HepG2 (cell line): Measurements from ENCODE around the gene SNRNP48. TPM values are rescaled to one million over a fixed set of nuclear protein-coding genes. Genes with fewer than 3 reads are reported as not detected.

Experiments
- CHD4 ChIP-seq: fragments of 200-600 bp; sonication (generic); IDR thresholded peaks from 2 replicates; pipeline ENCODE4 v1.7.0; 2017; ENCODE audit warnings: mild to moderate bottlenecking, low read length, borderline replicate concordance
- HOXA5 ChIP-seq: sonication (generic); formaldehyde crosslinking; IDR thresholded peaks from 2 replicates; pipeline ENCODE4 v1.4.0; 2020; ENCODE audit warnings: missing genetic modification reagents
- MEIS1 ChIP-seq: sonication (generic); formaldehyde crosslinking; IDR thresholded peaks from 2 replicates; pipeline ENCODE4 v1.9.0; 2021; ENCODE audit warnings: mild to moderate bottlenecking, missing genetic modification reagents, moderate library complexity, borderline replicate concordance
- POLR2G ChIP-seq: fragments of 200-400 bp; formaldehyde crosslinking; IDR thresholded peaks from 2 replicates; pipeline ENCODE4 v1.6.1; 2018; ENCODE audit warnings: mild to moderate bottlenecking, low read depth, low read length, moderate library complexity
- RORA ChIP-seq: sonication (generic); formaldehyde crosslinking; IDR thresholded peaks from 2 replicates; pipeline ENCODE4 v1.5.0; 2020; ENCODE audit warnings: mild to moderate bottlenecking, missing genetic modification reagents, moderate library complexity
- SRSF4 ChIP-seq: fragments of 200-400 bp; formaldehyde crosslinking; IDR thresholded peaks from one replicate; pipeline ENCODE4 v1.6.1; 2018; ENCODE audit warnings: mild to moderate bottlenecking, low read depth, low read length, moderate library complexity; ENCODE audit not compliant: poor library complexity, severe bottlenecking
- ZBTB42 ChIP-seq: sonication (generic); formaldehyde crosslinking; IDR thresholded peaks from 2 replicates; pipeline ENCODE4 v1.5.0; 2020; ENCODE audit warnings: mild to moderate bottlenecking, missing genetic modification reagents
- ZNF263 ChIP-seq: sonication (generic); formaldehyde crosslinking; IDR thresholded peaks from 2 replicates; pipeline ENCODE4 v1.4.0; 2020; ENCODE audit warnings: missing genetic modification reagents
- polyA plus RNA-seq, 8 experiments: library from polyadenylated mRNA; depleted of rRNA in 3 of 8; stranded (reverse) in 7 of 8; unstranded in 1 of 8; fragments of >200 nt; fragmentation: Illumina TruSeq in 4 of 8; extraction: Trizol in 4 of 8; gene quantifications; 2 replicates each; pipeline versions ENCODE4 v1.2.1 to v1.2.3, GENCODE V29; 2011 to 2016; ENCODE audit warnings: low read depth in 4 of 8, missing spikeins in 1 of 8, mixed read lengths in 1 of 8; ENCODE audit not compliant: insufficient read depth in 1 of 8
- total RNA-seq, 5 experiments: library from RNA; depleted of rRNA; stranded (reverse); fragments of >200 nt; fragmentation: Illumina TruSeq; extraction: Trizol; gene quantifications; 2 replicates each; pipeline ENCODE4 v1.2.3, GENCODE V29; 2016; ENCODE audit warnings: low read depth in 1 of 5
- TF ChIP-seq, protein P1 (sequence below): sonication (generic); formaldehyde crosslinking; IDR thresholded peaks from 2 replicates; pipeline ENCODE4 v1.5.1; 2020; ENCODE audit warnings: missing genetic modification reagents, mild to moderate bottlenecking, borderline replicate concordance
- TF ChIP-seq, protein P2 (sequence below), 2 experiments: fragments of 450-650 bp in 1 of 2; sonication (generic) in 1 of 2; formaldehyde crosslinking in 1 of 2; IDR thresholded peaks; 2 replicates each; pipeline versions ENCODE4 v1.6.1 to v1.8.0; 2016 to 2022; ENCODE audit warnings: antibody characterized with exemption in 1 of 2, mild to moderate bottlenecking in 1 of 2, missing genetic modification reagents in 1 of 2

The SNRNP48 gene
- total and polyA plus RNA-seq, 2 of the 13 experiments (the other 11 are each of a cell fraction or from before 2014, with no cell fraction given) = 17.5 to 47.5 TPM

DNA sequence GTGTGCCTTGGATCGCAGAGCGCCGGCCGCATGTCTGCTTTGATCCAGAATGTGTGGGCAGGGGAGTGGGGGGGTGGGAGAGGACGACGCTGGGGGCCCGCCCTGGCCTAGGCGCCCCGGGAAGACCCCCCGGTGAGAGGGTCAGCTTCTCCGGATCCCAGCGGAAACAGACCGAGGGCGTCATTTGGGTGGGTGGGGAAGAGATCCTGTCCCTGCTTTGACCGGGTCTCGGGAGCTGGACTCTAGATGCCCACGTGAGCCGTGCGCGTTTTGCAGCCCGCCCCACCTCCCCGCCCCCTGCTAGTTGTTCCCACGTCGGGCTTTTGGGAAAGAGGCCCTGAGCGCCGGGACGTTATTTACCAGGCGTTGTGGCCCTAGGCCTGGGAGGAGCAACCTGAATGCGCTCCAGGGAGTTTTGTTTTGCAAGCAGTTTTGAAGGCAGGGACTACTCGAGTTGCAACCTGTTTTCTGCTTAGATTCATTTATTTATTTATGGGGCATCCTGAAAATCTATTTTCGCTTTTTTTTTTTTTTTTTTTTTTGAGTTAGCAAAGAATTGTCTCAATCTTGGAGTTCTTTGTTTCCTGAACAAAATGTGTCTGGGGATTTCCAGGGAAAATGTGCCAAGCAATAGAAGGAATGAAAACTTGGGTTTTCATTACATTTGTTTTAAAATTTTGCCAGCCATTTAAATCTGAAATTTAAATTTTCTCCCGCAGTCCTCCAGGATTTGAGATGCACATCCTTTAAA lies 46.9 kb upstream of the SNRNP48 start (continued):
- TF ChIP-seq CHD4 (no peak), ZBTB42 (CRISPR knock-in tag) (no peak), POLR2G (peak; percentile 42), HOXA5 (CRISPR knock-in tag) (peak; percentile 73; the same call in 1 of the 2 replicates), SRSF4 (peak; percentile 35), ZNF263 (CRISPR knock-in tag) (peak; percentile 52; the same call in 1 of the 2 replicates), RORA (CRISPR knock-in tag) (no peak), MEIS1 (CRISPR knock-in tag) (peak; percentile 63; the same call in 1 of the 2 replicates)
- TF ChIP-seq, protein P1, sequence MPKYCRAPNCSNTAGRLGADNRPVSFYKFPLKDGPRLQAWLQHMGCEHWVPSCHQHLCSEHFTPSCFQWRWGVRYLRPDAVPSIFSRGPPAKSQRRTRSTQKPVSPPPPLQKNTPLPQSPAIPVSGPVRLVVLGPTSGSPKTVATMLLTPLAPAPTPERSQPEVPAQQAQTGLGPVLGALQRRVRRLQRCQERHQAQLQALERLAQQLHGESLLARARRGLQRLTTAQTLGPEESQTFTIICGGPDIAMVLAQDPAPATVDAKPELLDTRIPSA (CRISPR knock-in tag) = no peak
- TF ChIP-seq, protein P2, sequence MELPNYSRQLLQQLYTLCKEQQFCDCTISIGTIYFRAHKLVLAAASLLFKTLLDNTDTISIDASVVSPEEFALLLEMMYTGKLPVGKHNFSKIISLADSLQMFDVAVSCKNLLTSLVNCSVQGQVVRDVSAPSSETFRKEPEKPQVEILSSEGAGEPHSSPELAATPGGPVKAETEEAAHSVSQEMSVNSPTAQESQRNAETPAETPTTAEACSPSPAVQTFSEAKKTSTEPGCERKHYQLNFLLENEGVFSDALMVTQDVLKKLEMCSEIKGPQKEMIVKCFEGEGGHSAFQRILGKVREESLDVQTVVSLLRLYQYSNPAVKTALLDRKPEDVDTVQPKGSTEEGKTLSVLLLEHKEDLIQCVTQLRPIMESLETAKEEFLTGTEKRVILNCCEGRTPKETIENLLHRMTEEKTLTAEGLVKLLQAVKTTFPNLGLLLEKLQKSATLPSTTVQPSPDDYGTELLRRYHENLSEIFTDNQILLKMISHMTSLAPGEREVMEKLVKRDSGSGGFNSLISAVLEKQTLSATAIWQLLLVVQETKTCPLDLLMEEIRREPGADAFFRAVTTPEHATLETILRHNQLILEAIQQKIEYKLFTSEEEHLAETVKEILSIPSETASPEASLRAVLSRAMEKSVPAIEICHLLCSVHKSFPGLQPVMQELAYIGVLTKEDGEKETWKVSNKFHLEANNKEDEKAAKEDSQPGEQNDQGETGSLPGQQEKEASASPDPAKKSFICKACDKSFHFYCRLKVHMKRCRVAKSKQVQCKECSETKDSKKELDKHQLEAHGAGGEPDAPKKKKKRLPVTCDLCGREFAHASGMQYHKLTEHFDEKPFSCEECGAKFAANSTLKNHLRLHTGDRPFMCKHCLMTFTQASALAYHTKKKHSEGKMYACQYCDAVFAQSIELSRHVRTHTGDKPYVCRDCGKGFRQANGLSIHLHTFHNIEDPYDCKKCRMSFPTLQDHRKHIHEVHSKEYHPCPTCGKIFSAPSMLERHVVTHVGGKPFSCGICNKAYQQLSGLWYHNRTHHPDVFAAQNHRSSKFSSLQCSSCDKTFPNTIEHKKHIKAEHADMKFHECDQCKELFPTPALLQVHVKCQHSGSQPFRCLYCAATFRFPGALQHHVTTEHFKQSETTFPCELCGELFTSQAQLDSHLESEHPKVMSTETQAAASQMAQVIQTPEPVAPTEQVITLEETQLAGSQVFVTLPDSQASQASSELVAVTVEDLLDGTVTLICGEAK (IDR thresholded peaks at IDR 0.05) = no peak
- TF ChIP-seq, protein P2 (CRISPR knock-in tag; IDR thresholded peaks at IDR 0.05) = 0 out of 2 replicates have a peak, but pooled peaks have one; percentile 18
- TF ChIP-seq, all 625 proteins: peak for 245
